ENCODE data around the gene G6PC3. TPM values are rescaled to one million over a fixed set of nuclear protein-coding genes. Genes with fewer than 3 reads are reported as not detected.

The G6PC3 gene, protein sequence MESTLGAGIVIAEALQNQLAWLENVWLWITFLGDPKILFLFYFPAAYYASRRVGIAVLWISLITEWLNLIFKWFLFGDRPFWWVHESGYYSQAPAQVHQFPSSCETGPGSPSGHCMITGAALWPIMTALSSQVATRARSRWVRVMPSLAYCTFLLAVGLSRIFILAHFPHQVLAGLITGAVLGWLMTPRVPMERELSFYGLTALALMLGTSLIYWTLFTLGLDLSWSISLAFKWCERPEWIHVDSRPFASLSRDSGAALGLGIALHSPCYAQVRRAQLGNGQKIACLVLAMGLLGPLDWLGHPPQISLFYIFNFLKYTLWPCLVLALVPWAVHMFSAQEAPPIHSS
- 39.9 and 42.6 TPM in 2 replicates for total RNA-seq

DNA sequence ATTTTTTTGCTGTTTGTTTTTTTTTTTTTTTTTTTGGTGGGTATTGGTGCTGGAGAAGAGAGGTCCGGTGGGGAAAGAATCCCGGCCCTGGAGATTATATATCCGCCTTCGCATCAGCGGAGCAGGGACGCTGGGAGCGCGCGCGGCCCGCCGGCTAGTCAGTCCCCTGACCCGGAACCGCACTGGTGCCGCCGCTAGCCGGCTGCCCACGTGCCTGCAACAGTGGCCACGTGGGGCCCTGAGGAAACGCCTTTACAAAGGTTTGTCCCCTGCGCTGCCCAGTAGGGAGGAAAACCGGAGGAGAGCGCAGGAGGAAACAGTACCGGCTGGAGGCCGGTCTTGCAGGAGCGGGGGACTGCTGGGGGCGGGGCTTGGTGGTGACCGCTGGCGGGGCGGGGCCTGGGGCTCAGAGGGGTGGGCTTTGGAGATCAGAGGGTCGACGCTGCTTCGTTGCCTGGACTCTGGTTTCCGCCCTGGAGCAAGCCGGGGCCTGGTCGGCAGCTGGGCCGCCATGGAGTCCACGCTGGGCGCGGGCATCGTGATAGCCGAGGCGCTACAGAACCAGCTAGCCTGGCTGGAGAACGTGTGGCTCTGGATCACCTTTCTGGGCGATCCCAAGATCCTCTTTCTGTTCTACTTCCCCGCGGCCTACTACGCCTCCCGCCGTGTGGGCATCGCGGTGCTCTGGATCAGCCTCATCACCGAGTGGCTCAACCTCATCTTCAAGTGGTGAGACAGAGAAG, at the start of gene G6PC3:
TSS of gene G6PC3 (plus strand) at position 281 of the 743 bp plus-strand sequence. CDS start at position 512, 231 bp downstream.

DNA sequence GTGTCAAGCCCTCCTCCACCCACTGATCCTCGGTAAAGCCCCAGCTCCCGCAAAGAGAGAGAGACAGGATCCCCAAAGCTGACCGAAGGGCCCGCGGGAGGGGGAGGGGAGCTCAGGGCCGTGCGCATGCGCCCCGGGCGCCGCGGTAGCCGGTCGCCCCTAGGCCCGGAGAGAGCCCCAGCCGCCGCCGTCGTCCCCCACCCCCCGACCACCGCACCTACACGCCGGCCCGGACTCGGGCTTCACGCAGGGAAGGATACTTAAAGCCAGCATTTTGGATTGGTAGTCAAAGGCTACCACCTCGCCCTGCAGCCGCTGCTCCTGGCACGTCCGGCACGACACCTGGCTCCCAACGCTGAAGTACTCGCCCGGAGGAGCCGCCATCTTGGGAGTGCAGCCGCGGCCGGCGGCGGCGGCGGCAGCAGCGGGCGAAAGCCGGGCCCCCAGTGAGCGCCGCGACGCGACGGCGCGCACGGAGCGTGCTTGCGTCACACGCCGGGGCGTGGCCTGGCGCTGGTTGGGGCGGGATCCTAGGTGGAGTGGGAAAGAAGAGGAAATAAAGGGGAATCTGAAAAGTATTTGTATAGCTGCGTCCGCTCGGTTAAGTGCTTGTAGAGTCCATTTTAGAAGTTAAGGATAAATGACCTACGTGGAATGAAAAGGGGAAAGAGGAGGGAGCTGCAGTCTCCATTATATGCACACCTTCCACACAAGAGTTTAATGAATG, 4.2 kb upstream of the G6PC3 start, which contains the start of gene LSM12:
TSS of gene LSM12 (minus strand) at position 468 of the 727 bp plus-strand sequence. CDS start at position 384, 84 bp downstream.

DNA sequence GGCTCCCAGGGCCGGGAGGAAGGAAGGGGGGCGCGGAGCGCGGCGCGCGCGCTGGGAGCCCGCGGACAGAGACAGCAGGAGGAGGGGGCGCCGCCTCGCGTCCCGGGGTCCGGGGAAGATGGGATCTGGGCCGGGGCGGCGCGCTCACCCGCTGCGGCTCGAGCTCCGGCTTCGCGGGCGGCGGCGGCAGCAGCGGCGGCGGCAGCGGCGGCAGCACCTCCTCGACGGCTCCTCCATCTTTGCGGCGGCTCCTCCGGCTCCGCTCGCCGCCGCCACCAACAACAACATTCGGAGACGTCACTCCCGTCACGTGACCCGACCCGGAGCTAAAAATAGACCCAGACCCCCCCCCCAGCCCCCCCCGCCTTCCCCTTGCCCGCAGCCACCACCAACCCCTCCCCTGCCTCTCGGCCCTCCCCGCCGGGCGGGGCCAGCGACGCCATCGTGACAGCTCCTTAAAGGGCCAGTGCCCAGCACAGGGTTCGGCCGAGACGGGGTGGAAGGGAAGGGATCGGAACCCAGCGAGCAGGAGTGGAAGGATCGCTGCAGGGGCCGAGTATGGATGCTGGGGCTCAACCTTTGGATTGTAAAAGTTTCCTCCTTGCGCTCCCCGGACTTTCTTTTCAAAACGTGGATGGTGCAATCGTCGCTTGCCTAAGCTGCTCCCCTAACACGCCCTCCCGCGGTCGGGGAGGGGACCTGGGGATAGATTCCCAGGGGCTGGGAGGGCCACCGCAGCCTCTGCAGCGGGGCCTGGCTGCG, 53.0 kb downstream of the G6PC3 start, which contains the start of gene HDAC5:
TSS of gene HDAC5 (minus strand) at position 286 of the 762 bp plus-strand sequence. CDS start 6,126 bp downstream, outside the sequence.

Small RNAs within 50 kb of the gene (small RNA-seq; reads per million reads assigned to genes)
- not detected for gene RF00012

Other genes with a start within 250 kb of the G6PC3 start
- 12.9 and 17.0 TPM in 2 replicates for gene MPP3, start 237.6 kb upstream of the G6PC3 start, total RNA-seq
- not detected in 2 replicates for gene CD300LG, start 223.6 kb upstream of the G6PC3 start, total RNA-seq
- gene MPP2, start 163.2 kb upstream of the G6PC3 start, total RNA-seq, result 0.78 and 1.1 TPM in 2 replicates
- gene PPY, start 128.3 kb upstream of the G6PC3 start, total RNA-seq, result not detected in 2 replicates
- 0.37 TPM in 1 of 2 replicates, not detected in the other for gene PYY, start 116.8 kb upstream of the G6PC3 start, total RNA-seq
- gene NAGS, start 66.1 kb upstream of the G6PC3 start, total RNA-seq, result 20.2 and 41.4 TPM in 2 replicates
- 39.1 and 58.8 TPM in 2 replicates for gene TMEM101, start 55.8 kb upstream of the G6PC3 start, total RNA-seq
- gene LSM12, start 4.1 kb upstream of the G6PC3 start, total RNA-seq, result 84.9 and 93.8 TPM in 2 replicates
- 47.4 and 53.4 TPM in 2 replicates for gene HDAC5, start 52.9 kb downstream of the G6PC3 start, total RNA-seq
- gene HROB, start 71.2 kb downstream of the G6PC3 start, total RNA-seq, result 5.5 and 8.4 TPM in 2 replicates
- gene ASB16, start 100.0 kb downstream of the G6PC3 start, total RNA-seq, result under 0.01 TPM in 1 of 2 replicates, not detected in the other
- gene TMUB2, start 116.2 kb downstream of the G6PC3 start, total RNA-seq, result 18.6 and 19.1 TPM in 2 replicates
- gene ATXN7L3, start 129.1 kb downstream of the G6PC3 start, total RNA-seq, result 22.0 and 39.5 TPM in 2 replicates
- 47.0 and 59.2 TPM in 2 replicates for gene UBTF, start 148.9 kb downstream of the G6PC3 start, total RNA-seq
- not detected in 2 replicates for gene SLC4A1, start 197.4 kb downstream of the G6PC3 start, total RNA-seq
- gene RUNDC3A, start 237.9 kb downstream of the G6PC3 start, total RNA-seq, result under 0.01 TPM in 1 of 2 replicates, not detected in the other